ENCODE data around the gene NMUR2.

NMUR2 gene

GRCh38 chr5:152405145-152405544 is at the start of gene NMUR2:
Gene NMUR2, minus strand, starts transcription at chr5:152405279. Its CDS starts 166 bp downstream, at chr5:152405113.
- no peak for DNase-seq

GRCh38 chr5:152443935-152444334 is 38.9 kb upstream of the NMUR2 start:
- DNase-seq = no peak

GRCh38 chr5:152439791-152440190 is 34.7 kb upstream of the NMUR2 start:
- no peak for DNase-seq

GRCh38 chr5:152437866-152438265 is 32.8 kb upstream of the NMUR2 start:
- DNase-seq = no peak

GRCh38 chr5:152427721-152428120 is 22.6 kb upstream of the NMUR2 start:
- no peak for DNase-seq

- DNase-seq = no peak
These were observed 20.0 kb upstream of the NMUR2 start for GRCh38 chr5:152425083-152425482.

- DNase-seq = no peak
These were observed 19.4 kb upstream of the NMUR2 start for GRCh38 chr5:152424501-152424900.

- no peak for DNase-seq
These were observed 17.0 kb upstream of the NMUR2 start for GRCh38 chr5:152422081-152422480.

- DNase-seq = no peak
These were observed 7.0 kb upstream of the NMUR2 start for GRCh38 chr5:152412129-152412528.

- no peak for DNase-seq
These were observed 1.0 kb upstream of the NMUR2 start for GRCh38 chr5:152406082-152406481.

- no peak for DNase-seq
These were observed 585 bp downstream of the NMUR2 start for GRCh38 chr5:152404494-152404893.

GRCh38 chr5:152403046-152403445 is 2.0 kb downstream of the NMUR2 start:
- no peak for DNase-seq

- DNase-seq = no peak
These were observed 4.2 kb downstream of the NMUR2 start for GRCh38 chr5:152400846-152401245.

GRCh38 chr5:152397581-152397980 is 7.5 kb downstream of the NMUR2 start:
- DNase-seq = no peak

GRCh38 chr5:152393441-152393840 is 11.6 kb downstream of the NMUR2 start:
- DNase-seq = no peak

GRCh38 chr5:152389208-152389849 is 15.8 kb downstream of the NMUR2 start:
- DNase-seq = no peak

- DNase-seq = no peak
These were observed 16.5 kb downstream of the NMUR2 start for GRCh38 chr5:152388610-152389009.

GRCh38 chr5:152380415-152381123 is 24.5 kb downstream of the NMUR2 start:
- no peak for DNase-seq

GRCh38 chr5:152379331-152379730 is 25.7 kb downstream of the NMUR2 start:
- DNase-seq = no peak

- DNase-seq = no peak
These were observed 26.3 kb downstream of the NMUR2 start for GRCh38 chr5:152378730-152379129.

- no peak for DNase-seq
These were observed 28.2 kb downstream of the NMUR2 start for GRCh38 chr5:152376886-152377285.

- no peak for DNase-seq
These were observed 30.3 kb downstream of the NMUR2 start for GRCh38 chr5:152374711-152375275.

GRCh38 chr5:152372875-152373274 is 32.2 kb downstream of the NMUR2 start:
- DNase-seq = no peak

- DNase-seq = no peak
These were observed 35.8 kb downstream of the NMUR2 start for GRCh38 chr5:152369298-152369697.

Data from CD4-positive, alpha-beta T cell treated with Interleukin-12 subunit alpha and Interleukin-12 subunit beta, for 1 hour (primary cell).